RKO (cell line): ENCODE data around the gene ENPP4.
"Not testable (repeated sequence)": the region's sequence is repeated elsewhere in the genome, so short reads cannot be mapped to it uniquely, and the experiment has no call there.

Experiments used
- DNase-seq: peaks from one replicate; pipeline ENCODE4 v3.0.0-alpha.2; 2016; ENCODE audit warnings: low spot score

Gene ENPP4

DNA sequence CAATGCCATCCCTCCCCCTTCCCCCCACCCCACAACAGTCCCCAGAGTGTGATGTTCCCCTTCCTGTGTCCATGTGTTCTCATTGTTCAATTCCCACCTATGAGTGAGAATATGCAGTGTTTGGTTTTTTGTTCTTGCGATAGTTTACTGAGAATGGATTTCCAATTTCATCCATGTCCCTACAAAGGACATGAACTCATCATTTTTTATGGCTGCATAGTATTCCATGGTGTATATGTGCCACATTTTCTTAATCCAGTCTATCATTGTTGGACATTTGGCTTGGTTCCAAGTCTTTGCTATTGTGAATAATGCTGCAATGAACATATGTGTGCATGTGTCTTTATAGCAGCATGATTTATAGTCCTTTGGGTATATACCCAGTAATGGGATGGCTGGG is 1.5 kb downstream of the ENPP4 start:
- not testable (repeated sequence) for DNase-seq

DNA sequence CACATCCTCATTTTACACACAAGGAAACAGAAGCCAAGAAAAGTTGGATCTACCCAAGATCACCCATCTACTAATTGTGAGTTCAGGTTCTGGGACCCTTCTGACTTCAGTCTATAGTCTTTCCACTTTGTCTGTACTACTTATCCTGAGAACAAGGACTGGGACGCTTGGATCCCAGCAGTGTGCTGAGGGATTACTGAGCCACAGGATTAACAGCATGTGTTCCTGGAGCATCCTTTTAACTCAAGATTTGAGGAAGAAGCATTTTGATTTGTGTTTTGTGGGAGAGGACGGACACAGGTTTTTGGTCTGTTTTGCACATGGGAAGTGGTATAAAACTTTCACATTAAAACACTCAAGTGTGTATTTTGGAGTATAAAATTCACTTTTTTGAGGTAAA is 4.4 kb downstream of the ENPP4 start:
- DNase-seq, result no peak

DNA sequence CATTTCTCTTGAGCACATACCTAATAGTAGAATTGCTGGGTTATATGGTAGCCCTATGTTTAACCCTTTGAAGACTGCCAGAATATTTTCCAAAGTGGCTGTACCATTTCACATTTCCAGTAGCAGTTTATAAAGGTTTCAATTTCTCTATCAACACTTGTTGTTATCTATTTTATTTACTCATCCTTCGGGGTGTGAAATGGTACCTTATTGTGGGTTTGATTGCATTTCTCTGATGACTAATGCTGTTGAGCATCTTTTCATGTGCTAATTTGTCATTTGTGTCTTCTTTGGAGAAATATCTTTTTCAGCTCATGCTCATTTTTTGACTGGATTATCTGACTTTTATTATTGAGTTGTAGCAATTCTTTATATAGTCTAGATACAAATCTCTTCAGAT is 5.4 kb downstream of the ENPP4 start:
- DNase-seq, result no peak

DNA sequence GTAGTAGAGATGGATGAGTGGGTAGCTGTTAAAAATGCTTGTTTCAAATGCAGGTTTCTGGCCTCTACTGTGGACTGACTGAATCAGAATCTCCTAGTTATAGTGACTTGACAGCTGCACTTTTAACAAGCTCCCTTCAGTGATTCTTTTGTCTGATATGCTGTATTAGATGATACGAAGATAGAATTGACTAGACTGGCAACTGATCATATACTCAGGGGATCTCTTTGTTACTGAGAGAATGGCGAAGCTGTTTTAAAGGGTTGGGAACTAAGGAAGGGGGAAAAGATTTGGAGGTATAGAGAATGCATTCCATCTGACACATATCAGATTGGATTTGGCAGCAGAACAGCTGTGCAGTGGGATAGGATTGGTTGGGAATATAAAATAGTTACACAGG is 7.0 kb downstream of the ENPP4 start:
- DNase-seq, result no peak

DNA sequence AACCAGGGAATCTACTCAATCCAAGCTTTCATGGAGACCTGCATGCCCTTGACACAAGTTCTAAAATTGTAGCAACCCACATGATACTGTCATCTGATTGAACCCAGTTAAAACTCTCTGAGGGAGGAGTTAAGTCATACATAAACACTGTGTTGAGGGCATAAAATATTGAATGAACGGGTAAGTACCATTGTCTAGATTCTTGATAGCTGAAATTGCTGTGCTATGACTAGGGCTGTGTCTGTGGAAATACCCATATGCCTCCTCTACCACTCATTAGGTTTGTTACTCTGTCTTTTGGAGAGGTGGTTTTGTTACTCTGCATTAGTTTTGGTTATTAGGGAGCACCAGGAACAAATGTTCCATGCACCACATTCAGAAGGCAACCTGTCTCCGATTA is 7.6 kb downstream of the ENPP4 start:
- no peak for DNase-seq

DNA sequence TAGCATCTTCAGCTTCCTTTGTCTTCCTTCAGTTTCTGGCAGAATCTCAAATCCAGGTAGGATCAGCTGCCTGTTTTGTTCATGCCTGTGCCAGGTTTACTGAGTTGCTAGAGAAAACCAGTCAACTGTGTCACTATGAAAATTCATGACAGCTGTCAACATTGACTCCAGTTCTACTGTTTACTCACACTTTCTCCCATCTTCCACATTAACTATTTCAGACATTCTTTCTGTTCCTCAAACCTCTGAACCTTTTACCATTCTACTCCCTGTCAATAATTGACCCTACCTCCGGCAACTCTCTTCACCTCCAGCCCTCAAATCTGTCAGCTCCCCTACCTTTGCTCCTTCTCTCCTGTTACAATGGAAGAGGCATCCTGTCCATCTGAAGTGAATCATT is 8.5 kb downstream of the ENPP4 start:
- DNase-seq, result no peak

DNA sequence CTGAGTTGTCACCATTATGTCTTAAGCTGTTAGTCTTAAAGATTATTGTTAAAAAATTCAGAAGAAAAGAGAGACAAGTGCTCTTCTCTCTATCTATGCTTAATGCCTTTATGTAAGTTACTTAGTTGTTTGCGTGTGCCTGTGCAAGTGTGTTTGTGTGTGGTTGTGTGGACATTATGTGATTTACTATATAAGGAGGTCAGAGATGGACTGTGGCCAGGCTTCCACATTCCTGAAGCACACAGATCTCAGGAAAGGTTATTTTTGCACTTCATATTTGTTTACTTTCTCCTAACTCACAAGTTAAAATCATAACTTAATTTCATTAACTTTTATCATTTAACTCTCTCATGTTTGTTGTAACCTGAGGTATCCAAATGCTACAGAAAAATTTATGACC is 14.5 kb downstream of the ENPP4 start:
- DNase-seq, result no peak

DNA sequence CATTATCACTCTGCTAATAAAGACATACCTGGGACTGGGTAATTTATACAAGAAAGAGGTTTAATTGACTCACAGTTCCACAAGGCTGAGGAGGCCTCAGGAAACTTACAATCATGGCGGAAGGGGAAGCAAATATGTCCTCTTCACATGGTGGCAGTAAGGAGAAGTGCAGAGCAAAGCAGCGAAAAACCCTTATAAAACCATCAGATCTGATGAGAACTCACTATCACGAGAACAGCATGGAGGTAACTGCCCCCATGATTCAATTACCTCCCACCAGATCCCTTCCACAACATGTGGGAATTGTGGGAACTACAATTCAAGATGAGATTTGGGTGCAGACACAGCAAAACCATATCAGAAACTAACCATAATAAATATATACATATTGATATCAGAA is 19.3 kb downstream of the ENPP4 start:
- DNase-seq, result not testable (repeated sequence)

DNA sequence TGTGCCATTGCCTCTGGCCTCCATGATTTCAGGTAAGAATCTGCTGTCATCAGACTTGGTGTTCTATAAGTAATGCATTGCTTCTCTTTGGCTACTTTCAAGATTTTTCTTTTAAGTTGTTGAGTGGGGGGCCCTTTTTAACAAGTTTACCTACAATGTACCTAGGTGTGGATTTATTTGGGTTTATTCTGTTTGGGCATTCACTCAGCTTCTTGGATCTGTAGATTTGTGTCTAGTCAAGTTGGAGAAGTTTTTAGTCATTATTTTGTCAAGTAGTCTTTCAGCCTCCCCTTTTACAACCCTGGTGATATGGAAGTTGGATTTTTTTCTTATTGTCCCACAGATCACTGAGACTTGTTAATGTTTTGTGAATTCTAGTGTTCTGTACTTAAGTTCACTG is 26.9 kb downstream of the ENPP4 start:
- no peak for DNase-seq

DNA sequence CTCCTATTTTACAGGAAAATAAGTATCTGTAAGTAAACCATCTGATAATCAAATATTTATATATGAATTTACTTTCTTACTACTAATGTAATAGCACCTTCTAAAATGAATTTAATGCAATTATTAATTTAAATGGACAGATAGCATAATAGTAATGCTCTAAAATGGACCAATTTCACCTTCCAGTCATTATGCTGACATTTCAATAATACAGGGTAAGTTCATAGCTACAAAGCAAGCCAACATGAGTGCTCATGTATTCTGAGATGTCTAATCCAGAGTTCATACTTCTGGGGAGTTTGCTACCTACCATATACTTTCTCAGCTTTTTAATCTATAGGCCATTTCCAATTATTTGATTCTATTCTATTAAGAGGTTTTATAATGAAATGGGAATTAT is 29.4 kb downstream of the ENPP4 start:
- DNase-seq, result no peak

DNA sequence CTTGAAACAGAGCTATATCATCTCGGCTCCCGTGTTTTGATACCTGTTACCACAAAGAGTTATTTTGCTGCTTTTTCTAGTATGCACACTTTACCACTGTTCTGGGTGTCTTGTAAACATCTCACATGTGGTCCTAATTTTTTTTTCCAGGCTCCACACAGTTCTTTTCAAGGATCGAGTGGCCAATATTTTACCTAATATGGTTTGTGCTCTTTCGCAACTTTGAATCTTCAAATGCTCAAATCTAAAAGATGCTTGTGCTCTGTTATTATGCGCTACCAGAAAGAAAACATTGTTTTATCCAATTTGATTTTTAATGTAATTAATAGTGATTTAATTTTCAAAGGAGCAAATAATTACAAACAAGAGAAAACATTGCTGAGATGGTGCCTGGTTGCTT is 30.3 kb downstream of the ENPP4 start:
- no peak for DNase-seq

DNA sequence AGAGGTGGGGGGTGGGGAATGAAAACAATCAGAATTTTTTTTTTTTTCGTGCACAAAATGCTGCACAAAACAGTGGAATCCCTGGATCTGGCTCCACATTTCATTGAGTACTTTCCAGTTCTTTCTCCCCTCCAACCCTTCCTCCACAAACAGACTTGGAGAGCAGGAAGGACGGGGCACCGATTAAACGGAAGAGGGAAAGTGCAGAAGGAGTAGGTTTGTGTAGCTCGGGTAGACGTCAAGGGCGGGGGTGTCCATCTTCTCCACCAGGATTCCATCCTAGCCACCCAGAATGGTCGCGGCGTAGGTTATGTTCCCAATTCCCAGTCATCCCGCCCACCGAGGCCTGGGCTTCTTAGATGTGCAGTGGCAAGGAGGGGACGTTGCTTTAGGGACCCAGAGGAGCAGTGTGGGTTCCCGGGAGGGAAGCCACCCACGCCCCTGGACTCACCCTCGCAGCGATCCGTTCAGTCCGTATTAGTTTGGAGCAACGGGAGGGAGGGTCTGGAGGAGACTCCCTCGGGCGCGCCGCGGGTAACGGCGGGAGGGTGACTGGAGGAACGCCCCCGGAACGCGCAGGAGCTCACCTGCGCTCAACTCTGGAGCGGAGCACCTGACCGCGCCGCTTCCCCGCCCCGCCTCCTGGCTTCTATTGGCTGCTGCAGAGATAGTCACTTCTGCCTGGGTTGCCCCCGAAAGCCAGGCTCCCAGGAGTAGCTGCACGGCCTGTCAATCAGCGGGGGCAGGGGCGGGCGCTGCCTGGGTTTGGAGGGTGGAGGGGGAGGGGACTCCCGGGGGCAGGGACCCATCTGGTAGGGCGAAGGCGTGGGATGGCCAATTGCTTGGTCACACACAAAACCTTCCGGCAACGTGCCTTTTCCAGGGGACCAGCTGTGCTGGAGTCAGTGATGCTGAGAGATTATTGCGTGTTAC is 40.8 kb downstream of the ENPP4 start, which contains the start of gene ENPP5:
TSS of gene ENPP5 (minus strand) at position 624 of the 933 bp plus-strand sequence. CDS start 2,718 bp downstream, outside the sequence.
- peak; percentile 44 for DNase-seq

DNA sequence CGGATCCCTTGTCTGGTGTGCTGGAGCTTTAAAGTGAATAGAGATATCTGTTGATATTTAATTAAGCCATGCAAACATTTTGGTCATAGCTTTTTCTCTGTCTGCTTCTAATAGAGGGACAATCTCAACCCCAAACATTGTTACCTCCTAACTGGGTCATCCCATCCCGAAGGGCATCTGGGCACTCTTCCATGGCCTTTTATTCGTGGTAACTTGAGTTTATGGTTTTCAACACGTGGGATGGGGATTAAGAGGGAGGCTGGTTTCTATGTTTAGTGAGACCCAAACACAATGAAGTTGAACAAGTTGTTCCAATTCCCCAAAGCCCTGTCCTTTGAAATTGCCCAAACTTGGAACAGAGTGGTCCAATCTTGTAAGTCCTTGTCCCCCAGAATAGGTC is 42.4 kb downstream of the ENPP4 start:
- DNase-seq, result no peak

DNA sequence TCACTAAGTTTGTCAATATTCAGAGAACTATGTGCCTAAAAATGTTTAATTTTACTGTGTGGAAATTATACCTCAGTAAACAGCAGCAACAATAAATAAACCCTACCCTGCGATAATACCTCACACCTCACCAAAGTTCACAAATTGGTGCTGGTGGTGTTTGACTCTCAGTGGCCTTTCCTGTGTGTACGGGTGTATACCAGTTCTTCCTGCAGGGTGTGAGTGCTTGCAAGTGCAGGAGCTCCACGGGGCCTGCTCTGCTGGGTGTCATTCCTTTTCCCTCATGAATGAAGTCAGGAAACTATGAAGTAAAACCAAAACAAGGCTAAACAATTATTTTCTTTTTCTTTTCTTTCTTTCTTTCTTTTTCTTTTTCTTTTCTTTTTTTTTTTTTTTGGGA is 45.1 kb downstream of the ENPP4 start:
- DNase-seq, result no peak

DNA sequence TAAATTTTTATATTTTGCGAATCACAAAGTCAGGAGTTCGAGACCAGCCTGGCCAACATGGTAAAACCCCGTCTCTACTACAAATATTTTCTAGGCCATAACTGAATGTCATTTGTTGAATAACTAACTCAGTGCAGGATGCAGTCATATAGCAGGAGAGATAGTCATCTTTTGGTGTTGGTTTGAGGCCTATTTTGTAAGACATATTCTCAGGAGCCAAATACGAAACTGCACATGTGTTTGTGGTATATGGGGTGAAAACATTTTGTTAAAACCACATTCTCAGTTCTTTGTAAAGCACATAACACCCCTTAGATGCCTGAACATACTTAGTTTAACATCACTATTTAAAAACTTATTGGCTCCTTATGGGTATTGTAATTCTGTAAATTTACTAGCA is 45.7 kb downstream of the ENPP4 start:
- no peak for DNase-seq

DNA sequence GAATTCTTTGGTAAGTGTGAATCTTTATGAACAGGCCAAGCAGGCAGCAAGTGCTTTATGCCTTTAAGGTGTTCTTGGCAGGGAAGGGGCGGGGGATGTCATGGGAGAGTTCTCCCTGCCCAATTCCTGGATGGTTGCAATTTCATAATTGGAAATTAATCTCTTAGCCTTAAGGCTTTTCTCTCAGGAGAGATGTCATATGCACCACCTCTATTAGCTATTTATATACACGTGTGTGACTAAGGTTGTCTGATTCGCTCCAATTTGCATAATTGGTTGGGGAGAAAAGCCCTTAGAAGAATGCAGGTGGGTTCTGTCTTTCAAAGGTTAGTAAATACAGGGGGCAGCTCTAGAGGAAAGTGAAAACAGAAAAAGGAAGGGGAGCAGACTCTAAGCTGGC is 46.2 kb downstream of the ENPP4 start:
- no peak for DNase-seq

DNA sequence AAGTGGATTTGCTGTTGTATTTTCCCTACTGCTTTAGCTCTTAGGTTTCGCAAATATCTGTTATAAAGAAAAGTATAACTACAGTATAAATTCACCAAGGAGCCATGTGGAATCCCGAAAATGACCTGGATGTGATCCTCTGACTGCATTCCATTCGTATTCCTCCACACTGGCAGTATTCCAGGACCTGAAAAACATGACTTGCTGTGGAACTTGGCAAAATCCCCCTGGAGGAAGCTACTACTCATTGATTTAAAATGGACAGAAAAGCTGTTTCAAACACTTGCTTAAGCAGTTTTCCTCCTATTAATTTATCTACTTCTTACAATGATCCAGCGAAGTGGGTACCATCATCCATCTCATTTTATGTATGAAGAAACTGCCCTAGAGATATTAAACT is 54.3 kb downstream of the ENPP4 start:
- DNase-seq, result peak; percentile 62

DNA sequence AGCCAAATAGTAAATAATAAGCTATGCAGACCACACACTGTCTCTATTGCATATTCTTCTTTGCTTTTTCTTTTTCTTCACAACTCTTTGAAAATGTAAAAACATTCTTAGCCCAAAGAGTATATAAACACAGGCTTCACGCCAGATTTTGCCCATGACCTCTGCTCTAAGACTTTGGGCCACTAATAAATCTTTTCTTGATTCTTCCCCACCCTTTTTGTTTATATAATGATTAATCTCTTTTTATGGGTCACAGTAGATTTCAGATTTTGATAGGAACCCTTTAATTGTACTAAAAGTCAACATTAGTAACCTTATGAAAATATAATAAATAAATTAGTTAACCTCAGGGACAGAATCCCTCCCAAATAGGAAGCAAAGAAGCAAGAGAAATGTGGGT is 56.8 kb downstream of the ENPP4 start:
- no peak for DNase-seq

DNA sequence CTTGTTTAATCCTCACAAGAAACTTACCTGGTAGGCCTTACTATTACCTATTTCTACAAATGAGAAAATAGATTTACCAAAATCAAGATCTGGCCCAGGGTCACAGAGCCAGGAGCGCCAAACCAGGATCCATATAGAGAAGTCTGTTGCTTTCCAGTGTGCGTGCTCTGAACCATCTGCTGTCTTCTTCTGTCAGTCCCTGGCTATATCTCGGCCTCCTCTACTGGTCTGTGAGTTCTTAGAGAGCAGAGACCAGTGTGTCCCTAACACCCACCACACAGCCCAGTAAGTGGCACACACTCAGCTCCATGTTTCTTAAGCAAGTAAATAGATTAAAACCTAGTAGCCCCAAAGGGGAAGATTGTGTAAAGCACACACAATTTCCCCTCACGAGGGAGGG is 59.9 kb downstream of the ENPP4 start:
- no peak for DNase-seq

DNA sequence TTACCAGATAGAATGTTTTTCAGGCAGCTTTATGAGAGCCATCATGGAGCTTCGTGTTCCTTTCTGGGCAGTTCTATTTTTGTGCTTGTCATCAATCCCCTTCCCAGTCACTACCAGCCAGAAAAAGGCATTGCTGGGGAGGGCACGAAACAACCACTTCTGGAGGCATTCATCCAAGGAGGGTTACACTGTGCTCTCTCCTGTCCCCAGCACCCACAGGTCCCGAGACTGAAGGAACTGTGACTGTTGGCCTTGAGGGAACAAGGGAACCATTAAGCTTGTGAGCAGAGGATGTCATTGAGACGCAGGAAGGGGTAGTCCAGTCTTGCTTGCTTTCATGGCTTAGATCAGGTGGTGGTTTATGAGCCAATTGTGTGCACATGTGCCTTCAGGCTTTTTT is 61.1 kb downstream of the ENPP4 start:
- no peak for DNase-seq

DNA sequence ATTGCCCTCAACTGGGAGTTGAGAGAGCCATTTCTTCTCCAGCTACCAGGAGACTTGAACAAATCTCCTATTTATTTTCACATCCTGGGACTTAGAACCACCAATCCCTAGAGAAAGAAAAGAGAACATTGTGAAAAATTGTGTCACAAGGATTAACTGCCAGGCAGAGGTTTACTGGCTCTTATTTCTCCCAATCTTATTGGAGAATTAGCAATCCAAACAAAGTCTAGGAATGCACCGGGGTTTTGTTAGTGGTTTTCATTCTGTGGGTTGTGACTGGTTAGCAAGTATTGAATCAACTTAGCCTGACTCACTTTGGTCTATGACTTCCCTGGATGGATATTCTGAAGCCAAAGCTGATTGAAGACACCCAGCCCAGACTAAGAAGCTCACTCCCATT is 62.2 kb downstream of the ENPP4 start:
- DNase-seq, result peak; percentile 22
